GM10266 (cell line): ENCODE results near the gene PTCHD4.
"Not testable (repeated sequence)": the region's sequence is repeated elsewhere in the genome, so short reads cannot be mapped to it uniquely, and the experiment has no call there.

Experiments used
- DNase-seq: peaks from one replicate; pipeline ENCODE4 v3.0.0; 2012; ENCODE audit errors: extremely low spot score
- TF ChIP-seq, protein P1 (sequence below): IDR thresholded peaks from 2 replicates; pipeline ENCODE4 v1.5.1; 2012; ENCODE audit warnings: mild to moderate bottlenecking, low read depth; ENCODE audit not compliant: control insufficient read depth, insufficient read depth; ENCODE audit errors: missing control alignments

The PTCHD4 gene

DNA sequence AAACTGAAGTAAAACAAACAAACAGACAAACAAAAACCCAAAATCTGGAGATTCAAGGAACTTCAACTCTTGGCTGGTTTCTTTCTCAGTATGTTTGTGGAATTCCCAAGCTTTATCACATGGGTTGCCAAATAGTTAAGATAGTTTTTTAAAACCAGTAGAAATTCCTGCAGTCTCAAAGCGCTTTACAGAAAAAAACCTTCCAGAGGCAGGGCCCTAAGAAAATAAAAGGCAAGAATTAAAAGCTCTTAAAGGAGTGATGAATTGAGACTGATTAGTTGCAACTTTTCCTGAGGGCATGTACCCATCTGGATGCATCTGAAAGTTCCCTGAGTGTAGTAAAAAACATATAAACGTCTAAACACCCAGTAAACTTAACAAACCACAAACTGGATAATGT lies 25.9 kb upstream of the PTCHD4 start:
- DNase-seq: no peak
- TF ChIP-seq, protein P1, sequence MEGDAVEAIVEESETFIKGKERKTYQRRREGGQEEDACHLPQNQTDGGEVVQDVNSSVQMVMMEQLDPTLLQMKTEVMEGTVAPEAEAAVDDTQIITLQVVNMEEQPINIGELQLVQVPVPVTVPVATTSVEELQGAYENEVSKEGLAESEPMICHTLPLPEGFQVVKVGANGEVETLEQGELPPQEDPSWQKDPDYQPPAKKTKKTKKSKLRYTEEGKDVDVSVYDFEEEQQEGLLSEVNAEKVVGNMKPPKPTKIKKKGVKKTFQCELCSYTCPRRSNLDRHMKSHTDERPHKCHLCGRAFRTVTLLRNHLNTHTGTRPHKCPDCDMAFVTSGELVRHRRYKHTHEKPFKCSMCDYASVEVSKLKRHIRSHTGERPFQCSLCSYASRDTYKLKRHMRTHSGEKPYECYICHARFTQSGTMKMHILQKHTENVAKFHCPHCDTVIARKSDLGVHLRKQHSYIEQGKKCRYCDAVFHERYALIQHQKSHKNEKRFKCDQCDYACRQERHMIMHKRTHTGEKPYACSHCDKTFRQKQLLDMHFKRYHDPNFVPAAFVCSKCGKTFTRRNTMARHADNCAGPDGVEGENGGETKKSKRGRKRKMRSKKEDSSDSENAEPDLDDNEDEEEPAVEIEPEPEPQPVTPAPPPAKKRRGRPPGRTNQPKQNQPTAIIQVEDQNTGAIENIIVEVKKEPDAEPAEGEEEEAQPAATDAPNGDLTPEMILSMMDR: no peak

DNA sequence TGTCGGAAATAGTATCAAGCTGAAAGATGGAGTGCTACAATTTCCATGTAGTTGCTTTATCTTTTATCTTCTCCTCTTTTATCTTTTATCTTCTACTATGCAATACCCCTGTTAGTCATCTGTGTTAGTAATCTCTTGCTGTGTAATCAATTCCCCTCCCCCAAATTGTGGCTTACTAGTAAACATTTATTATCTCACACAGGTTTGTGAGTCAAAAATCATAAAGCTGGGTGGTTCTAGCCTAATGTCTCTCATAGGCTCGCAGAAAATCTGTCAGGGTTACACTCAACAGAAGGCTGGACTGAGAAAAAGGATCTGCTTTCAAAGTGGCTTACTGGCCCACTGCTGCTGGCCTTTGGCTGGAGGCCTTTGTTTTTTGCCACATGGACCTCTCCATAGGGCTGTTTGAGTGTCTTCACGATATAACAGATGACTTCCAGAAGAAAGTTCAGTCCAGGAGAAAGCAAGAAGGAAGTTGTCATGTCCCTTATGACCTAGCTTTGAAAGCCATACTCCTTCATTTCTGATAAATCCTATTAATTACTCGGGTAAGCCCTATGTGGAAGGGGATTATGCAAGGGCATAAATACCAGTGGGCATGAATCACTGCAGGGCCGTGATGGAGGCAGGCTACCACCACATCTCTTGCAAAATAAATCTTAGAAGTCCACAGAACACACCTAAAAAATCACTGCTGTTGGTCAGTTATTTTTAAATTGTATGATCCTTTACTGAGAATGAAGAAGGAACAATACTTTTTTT lies 24.5 kb upstream of the PTCHD4 start:
- no peak for DNase-seq
- TF ChIP-seq, protein P1: no peak

- DNase-seq: no peak
- TF ChIP-seq, protein P1: no peak
Measured at GRCh38 chr6:48134246-48134645, 23.2 kb upstream of the PTCHD4 start.

- DNase-seq: no peak
- TF ChIP-seq, protein P1: no peak
Measured at GRCh38 chr6:48123601-48124000, 12.6 kb upstream of the PTCHD4 start.

DNA sequence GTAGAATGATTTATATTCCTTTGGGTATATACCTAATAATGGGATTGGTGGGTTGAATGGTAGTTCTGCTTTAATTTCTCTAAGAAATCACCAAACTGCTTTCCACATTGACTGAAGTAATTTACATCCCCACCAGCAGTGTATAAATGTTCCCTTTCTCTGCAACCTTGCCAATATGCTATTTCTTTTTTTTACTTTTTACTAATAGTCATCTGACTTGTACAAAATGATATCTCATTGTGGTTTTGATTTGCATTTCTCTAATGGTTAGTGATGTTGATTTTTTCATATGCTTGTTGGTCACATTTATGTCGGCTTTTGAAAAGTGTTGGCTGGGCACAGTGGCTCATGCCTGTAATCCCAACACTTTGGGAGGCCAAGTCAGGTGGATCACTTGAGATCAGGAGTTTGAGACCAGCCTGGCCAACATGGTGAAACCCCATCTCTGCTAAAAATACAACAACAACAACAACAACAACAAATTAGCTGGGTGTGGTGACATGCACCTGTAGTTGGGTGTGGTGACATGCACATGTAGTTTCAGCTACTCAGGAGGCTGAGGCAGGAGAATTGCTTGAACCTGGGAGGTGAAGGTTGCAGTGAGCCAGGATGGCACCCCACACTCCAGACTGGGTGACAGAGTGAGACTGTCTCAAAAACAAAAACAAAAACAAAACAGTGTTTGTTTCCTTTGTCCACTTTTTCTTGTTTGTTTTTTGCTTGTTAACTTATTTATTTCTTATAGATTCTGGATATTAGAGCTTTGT lies 11.2 kb upstream of the PTCHD4 start:
- DNase-seq: not testable (repeated sequence)

DNA sequence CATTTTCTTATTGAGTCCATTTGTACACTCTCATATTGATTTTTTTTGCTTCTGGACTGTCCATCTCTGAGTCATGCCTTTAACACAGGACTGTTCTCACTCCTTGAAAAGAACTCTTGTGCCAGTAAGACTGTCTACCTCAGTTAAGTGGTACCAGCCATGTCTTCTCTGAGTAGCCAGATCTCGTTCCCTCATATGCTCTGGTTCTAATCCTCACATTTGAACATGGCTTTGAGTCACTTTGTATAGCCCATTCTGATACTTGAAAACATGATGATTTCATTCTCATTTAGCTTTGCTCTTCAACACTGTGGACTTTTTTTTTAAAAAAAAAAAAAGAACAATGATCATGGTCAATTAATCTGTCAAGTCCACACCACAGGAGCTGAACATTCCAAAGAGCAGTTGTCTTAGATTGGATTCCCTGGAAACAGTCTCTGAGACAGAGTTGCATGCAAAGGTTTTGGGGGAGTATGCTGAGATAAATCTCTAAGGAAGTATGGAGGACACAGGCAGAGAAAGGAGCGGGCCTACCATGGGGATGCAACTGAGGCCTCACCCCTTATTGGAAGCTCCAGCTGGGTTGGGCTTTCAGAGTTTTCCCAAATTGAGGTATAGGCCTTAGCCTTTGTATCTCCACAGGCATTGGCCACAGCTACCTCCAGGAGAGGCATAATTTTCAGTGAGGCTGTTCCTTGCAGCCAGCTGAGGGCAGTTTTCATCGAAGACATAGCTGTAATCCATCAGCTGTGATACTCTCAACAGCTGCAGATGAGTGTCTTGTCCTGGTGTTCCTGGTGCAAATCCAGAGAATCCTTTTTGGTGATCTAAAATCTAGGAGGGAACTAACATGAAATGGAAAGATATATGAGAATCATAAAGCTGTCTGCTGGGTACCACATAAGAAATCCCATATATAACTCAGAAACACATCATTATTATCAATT lies 6.0 kb upstream of the PTCHD4 start:
- no peak for DNase-seq
- TF ChIP-seq, protein P1: no peak

GRCh38 chr6:48113130-48113529 lies 2.1 kb upstream of the PTCHD4 start:
- no peak for DNase-seq
- TF ChIP-seq, protein P1: no peak
